Measurements from ENCODE around the gene SLX9.

SLX9 gene

DNA sequence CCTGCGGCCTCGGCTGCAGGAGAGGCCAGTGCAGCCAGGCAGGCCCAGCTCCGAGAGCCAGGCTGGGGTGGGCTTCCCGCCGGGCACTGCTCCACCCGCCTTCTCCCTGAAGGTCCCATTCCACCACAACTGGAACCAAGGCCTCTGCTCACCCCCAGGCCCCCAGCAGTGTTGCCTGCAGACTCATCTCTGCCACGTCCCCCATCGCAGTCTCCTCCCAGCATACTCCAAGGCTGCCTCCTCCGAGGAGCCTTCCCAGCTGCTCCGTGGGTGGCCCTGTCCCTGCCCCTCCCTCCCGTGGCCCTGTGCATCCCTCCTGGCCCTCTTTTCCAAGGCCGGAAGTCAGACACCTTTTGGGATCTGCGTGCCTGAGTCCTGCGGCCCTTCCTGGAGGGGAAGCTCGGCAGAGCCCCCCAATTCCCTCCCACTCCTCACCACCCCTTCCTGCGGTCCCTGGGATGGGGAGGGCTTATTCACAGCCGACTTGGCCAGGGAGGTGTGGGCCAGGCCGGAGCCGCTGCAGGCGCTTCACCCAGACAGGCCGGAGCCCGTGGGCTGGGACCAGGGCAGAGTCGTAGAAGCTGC, 47.6 kb downstream of the SLX9 start:
- TF ChIP-seq EZH2 (IDR thresholded peaks at IDR 0.05; ENCODE audit: borderline replicate concordance, low read length) = no peak
- TF ChIP-seq, protein P1, sequence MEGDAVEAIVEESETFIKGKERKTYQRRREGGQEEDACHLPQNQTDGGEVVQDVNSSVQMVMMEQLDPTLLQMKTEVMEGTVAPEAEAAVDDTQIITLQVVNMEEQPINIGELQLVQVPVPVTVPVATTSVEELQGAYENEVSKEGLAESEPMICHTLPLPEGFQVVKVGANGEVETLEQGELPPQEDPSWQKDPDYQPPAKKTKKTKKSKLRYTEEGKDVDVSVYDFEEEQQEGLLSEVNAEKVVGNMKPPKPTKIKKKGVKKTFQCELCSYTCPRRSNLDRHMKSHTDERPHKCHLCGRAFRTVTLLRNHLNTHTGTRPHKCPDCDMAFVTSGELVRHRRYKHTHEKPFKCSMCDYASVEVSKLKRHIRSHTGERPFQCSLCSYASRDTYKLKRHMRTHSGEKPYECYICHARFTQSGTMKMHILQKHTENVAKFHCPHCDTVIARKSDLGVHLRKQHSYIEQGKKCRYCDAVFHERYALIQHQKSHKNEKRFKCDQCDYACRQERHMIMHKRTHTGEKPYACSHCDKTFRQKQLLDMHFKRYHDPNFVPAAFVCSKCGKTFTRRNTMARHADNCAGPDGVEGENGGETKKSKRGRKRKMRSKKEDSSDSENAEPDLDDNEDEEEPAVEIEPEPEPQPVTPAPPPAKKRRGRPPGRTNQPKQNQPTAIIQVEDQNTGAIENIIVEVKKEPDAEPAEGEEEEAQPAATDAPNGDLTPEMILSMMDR (IDR thresholded peaks at IDR 0.05; ENCODE audit: low read length) = no peak
- H3K4me2 ChIP-seq (ENCODE audit: low read length) = no peak overlapping the region
- H3K4me3 ChIP-seq (ENCODE audit: low read depth, low read length, poor library complexity, severe bottlenecking) = no peak overlapping the region
- H3K9me3 ChIP-seq (ENCODE audit: low read length) = no peaks in the 10 kb centered on the region
- no peaks in the 10 kb centered on the region for H3K4me1 ChIP-seq (ENCODE audit: insufficient read depth, low read length, severe bottlenecking)
- H3F3A ChIP-seq (ENCODE audit: insufficient read depth, low read length) = no peaks in the 10 kb centered on the region
- H3K9ac ChIP-seq (ENCODE audit: low read length) = no peak overlapping the region
- H3K79me2 ChIP-seq (ENCODE audit: insufficient read depth, low read length) = no peaks in the 10 kb centered on the region
- H2AFZ ChIP-seq (ENCODE audit: low read length) = no peak overlapping the region
- H3K9me2 ChIP-seq (ENCODE audit: low read depth, low read length) = no peaks in the 10 kb centered on the region
- no peaks in the 10 kb centered on the region for H3K36me3 ChIP-seq (ENCODE audit: insufficient read depth, low read length)
- H3K27ac ChIP-seq (ENCODE audit: low read depth, low read length, poor library complexity, severe bottlenecking) = no peak overlapping the region
- H4K20me1 ChIP-seq (ENCODE audit: insufficient read depth, low read length) = no peaks in the 10 kb centered on the region
- no peaks in the 10 kb centered on the region; the same call in 1 of the 2 replicates for H3K27me3 ChIP-seq (ENCODE audit: insufficient read depth, low read length)

- H3K9me2 ChIP-seq (ENCODE audit: low read depth, low read length) = no peaks in the 10 kb centered on the region
- no peaks in the 10 kb centered on the region for H3F3A ChIP-seq (ENCODE audit: insufficient read depth, low read length)
- H3K4me2 ChIP-seq (ENCODE audit: low read length) = no peak overlapping the region
- H3K36me3 ChIP-seq (ENCODE audit: insufficient read depth, low read length) = no peaks in the 10 kb centered on the region
- no peaks in the 10 kb centered on the region for H4K20me1 ChIP-seq (ENCODE audit: insufficient read depth, low read length)
- H3K27me3 ChIP-seq (ENCODE audit: insufficient read depth, low read length) = no peaks in the 10 kb centered on the region; the same call in 1 of the 2 replicates
- H3K4me3 ChIP-seq (ENCODE audit: low read depth, low read length, poor library complexity, severe bottlenecking) = no peak overlapping the region
- no peak overlapping the region for H3K9ac ChIP-seq (ENCODE audit: low read length)
- no peaks in the 10 kb centered on the region for H3K79me2 ChIP-seq (ENCODE audit: insufficient read depth, low read length)
- H2AFZ ChIP-seq (ENCODE audit: low read length) = no peak overlapping the region
- H3K4me1 ChIP-seq (ENCODE audit: insufficient read depth, low read length, severe bottlenecking) = no peaks in the 10 kb centered on the region
- H3K27ac ChIP-seq (ENCODE audit: low read depth, low read length, poor library complexity, severe bottlenecking) = no peak overlapping the region
- TF ChIP-seq, protein P1 (IDR thresholded peaks at IDR 0.05; ENCODE audit: low read length) = no peak
- TF ChIP-seq EZH2 (IDR thresholded peaks at IDR 0.05; ENCODE audit: borderline replicate concordance, low read length) = no peak
- no peaks in the 10 kb centered on the region for H3K9me3 ChIP-seq (ENCODE audit: low read length)
These were observed 48.2 kb downstream of the SLX9 start for GRCh38 chr21:44987886-44988606.

DNA sequence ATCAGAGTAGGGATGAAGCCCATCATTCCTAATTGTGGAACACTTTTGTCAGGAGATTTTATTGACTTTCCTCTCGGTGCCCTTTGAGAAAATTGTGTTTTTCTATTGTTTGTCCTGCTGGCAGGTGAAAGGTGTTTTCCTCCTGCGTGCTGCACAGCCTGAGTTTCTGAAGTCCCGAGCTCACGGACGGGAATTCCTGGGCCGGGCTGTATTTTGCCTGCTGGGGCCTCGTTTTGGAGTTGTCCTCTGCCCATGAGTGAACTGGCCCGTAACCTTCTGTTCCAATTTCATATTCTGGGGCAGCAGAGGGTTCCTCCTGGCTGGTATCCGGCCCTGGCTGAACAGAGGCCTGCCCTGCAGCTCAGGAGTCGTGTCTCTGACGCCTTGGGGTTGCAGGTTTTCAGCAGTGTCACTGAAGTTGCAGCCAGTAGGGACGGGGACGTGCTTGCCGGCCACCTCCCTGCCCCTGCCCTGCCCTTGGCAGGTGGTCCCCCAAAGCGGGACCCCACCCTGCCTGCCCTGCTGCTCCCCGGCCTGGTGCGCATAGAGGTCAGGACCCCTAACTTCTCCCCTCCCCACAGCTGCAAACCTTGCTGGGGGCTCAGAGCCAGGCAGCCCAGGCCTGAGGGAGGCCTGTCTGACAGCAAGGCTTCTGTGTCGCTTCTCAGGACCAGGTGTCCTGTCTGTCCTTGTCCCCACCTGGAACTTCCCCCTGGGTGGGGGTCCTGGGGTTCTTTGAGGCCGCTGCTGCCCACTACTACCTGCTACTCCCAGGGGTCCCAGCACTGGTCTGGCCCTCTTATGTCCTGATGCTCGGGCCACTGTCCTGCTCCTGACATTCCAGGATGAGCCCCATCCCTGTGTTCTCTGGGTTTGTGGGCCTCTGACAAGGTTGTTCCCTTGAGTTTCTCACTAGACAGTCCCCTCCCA, 49.0 kb downstream of the SLX9 start:
- Histone ChIP-seq H3K9ac (ENCODE audit: low read length) (no peak overlapping the region), H3K9me2 (ENCODE audit: low read depth, low read length) (no peaks in the 10 kb centered on the region), H4K20me1 (ENCODE audit: insufficient read depth, low read length) (no peaks in the 10 kb centered on the region), H3K4me1 (ENCODE audit: insufficient read depth, low read length, severe bottlenecking) (no peaks in the 10 kb centered on the region), H3F3A (ENCODE audit: insufficient read depth, low read length) (no peaks in the 10 kb centered on the region), H3K36me3 (ENCODE audit: insufficient read depth, low read length) (no peaks in the 10 kb centered on the region), H3K27ac (ENCODE audit: low read depth, low read length, poor library complexity, severe bottlenecking) (no peak overlapping the region), H3K4me2 (ENCODE audit: low read length) (no peak overlapping the region), H3K9me3 (ENCODE audit: low read length) (no peaks in the 10 kb centered on the region), H3K79me2 (ENCODE audit: insufficient read depth, low read length) (no peaks in the 10 kb centered on the region), H2AFZ (ENCODE audit: low read length) (no peak overlapping the region), H3K4me3 (ENCODE audit: low read depth, low read length, poor library complexity, severe bottlenecking) (no peak overlapping the region), H3K27me3 (ENCODE audit: insufficient read depth, low read length) (no peaks in the 10 kb centered on the region; the same call in 1 of the 2 replicates)
- no peak for TF ChIP-seq EZH2 (IDR thresholded peaks at IDR 0.05; ENCODE audit: borderline replicate concordance, low read length)
- TF ChIP-seq, protein P1 (IDR thresholded peaks at IDR 0.05; ENCODE audit: low read length) = no peak
